Vagina (tissue), 2 donors: ENCODE results near the gene P4HTM. TPM values are rescaled to one million over a fixed set of nuclear protein-coding genes. Genes with fewer than 3 reads are reported as not detected.
A peak's percentile ranks its signal among the peaks of the same experiment; 100 is the strongest.

Experiments
- DNase-seq, 2 donors: peaks; one replicate each; pipeline ENCODE4 v3.0.0-alpha.2; 2017; ENCODE audit errors: extremely low spot score in 2 of 2
- H3K27ac ChIP-seq: fragments of 200-600 bp; sonication (generic); one replicate; pipeline ENCODE4 v1.5.1; 2019
- H3K27me3 ChIP-seq: fragments of 200-600 bp; sonication (generic); one replicate; pipeline ENCODE4 v1.5.1; 2019
- H3K36me3 ChIP-seq, 2 donors: fragments of 200-600 bp; sonication (generic); one replicate each; pipeline ENCODE4 v1.5.1; 2017 to 2019
- H3K4me1 ChIP-seq: fragments of 200-600 bp; sonication (generic); one replicate; pipeline ENCODE4 v1.5.1; 2019
- H3K4me3 ChIP-seq, 2 donors: fragments of 200-600 bp; sonication (generic); 1 replicate in 1 of 2; 2 replicates in 1 of 2; pipeline ENCODE4 v1.5.1; 2016 to 2019
- H3K9me3 ChIP-seq: fragments of 200-600 bp; sonication (generic); one replicate; pipeline ENCODE4 v1.5.1; 2019
- POLR2A ChIP-seq, 2 donors: fragments of 450-650 bp; IDR thresholded peaks; one replicate each; pipeline ENCODE4 v1.6.1; 2017; ENCODE audit warnings: antibody characterized with exemption in 2 of 2, mild to moderate bottlenecking in 2 of 2, moderate library complexity in 2 of 2
- POLR2AphosphoS5 ChIP-seq, 2 donors: sonication (generic); formaldehyde crosslinking; IDR thresholded peaks; one replicate each; pipeline ENCODE4 v1.9.0; 2017; ENCODE audit warnings: antibody characterized with exemption in 2 of 2, mild to moderate bottlenecking in 2 of 2, low read depth in 1 of 2; ENCODE audit not compliant: insufficient read depth in 1 of 2
- intact Hi-C: fragments of 100-400 bp; cut with DNase I; formaldehyde crosslinking; loops from one replicate; pipeline ENCODE4 v1.15.1; 2023
- total RNA-seq: library from RNA; depleted of rRNA; stranded (reverse); fragments of >200 nt; gene quantifications from one replicate; pipeline ENCODE4 v1.2.3, GENCODE V29; 2016
- TF ChIP-seq, protein P1 (sequence below), 3 experiments: fragments of 450-650 bp in 2 of 3; fragments of 200-600 bp in 1 of 3; sonication (generic) in 1 of 3; IDR thresholded peaks; one replicate each; pipeline ENCODE4 v1.5.1; 2017 to 2019; ENCODE audit warnings: antibody characterized with exemption in 3 of 3, mild to moderate bottlenecking in 2 of 3, moderate library complexity in 2 of 3

The P4HTM gene
- total RNA-seq, 1 donor from 2014 or later, result 43.5 TPM

GRCh38 chr3:49027634-49028033 is 37.6 kb downstream of the P4HTM start:
- Histone ChIP-seq H3K36me3 (peaks cover 0 to 43% of the 10 kb centered on the region in 2 donors), H3K9me3 (no peaks in the 10 kb centered on the region), H3K27me3 (no peaks in the 10 kb centered on the region), H3K27ac (peak overlapping the region; percentile 96), H3K4me1 (peaks cover 24% of the 10 kb centered on the region), H3K4me3 (no peak overlapping the region)
- intact Hi-C loops, result no loop called here
- DNase-seq, result no peak
- TF ChIP-seq POLR2A (IDR thresholded peaks at IDR 0.05) (no peak), POLR2AphosphoS5 (IDR thresholded peaks at IDR 0.05; ENCODE audit: insufficient read depth in 1 of 2, low read depth in 1 of 2) (no peak)
- TF ChIP-seq, protein P1, sequence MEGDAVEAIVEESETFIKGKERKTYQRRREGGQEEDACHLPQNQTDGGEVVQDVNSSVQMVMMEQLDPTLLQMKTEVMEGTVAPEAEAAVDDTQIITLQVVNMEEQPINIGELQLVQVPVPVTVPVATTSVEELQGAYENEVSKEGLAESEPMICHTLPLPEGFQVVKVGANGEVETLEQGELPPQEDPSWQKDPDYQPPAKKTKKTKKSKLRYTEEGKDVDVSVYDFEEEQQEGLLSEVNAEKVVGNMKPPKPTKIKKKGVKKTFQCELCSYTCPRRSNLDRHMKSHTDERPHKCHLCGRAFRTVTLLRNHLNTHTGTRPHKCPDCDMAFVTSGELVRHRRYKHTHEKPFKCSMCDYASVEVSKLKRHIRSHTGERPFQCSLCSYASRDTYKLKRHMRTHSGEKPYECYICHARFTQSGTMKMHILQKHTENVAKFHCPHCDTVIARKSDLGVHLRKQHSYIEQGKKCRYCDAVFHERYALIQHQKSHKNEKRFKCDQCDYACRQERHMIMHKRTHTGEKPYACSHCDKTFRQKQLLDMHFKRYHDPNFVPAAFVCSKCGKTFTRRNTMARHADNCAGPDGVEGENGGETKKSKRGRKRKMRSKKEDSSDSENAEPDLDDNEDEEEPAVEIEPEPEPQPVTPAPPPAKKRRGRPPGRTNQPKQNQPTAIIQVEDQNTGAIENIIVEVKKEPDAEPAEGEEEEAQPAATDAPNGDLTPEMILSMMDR (IDR thresholded peaks at IDR 0.05), result no peak

DNA sequence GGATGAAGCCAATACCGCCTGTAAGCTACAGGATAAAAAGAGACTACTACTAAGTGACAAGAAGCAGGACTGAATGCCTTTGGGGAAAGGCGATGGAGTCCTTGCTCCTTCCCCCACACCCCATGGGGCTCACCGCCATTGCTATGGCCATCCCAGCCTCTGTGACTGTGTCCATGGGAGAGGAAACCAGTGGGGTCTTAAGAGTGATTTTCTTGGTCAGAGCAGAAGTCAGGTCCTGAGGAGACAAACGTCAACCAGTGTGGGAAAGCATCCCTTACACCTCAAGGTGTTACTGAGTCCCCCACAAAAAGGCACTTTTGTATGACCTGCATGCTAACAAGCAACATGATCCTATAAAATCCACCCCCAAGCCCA is 38.2 kb downstream of the P4HTM start:
- Histone ChIP-seq H3K36me3 (peaks cover 0 to 49% of the 10 kb centered on the region in 2 donors), H3K27me3 (no peaks in the 10 kb centered on the region), H3K4me3 (peak overlapping the region; percentile 75 to 86), H3K4me1 (peaks cover 18% of the 10 kb centered on the region), H3K9me3 (no peaks in the 10 kb centered on the region), H3K27ac (peak overlapping the region; percentile 96)
- TF ChIP-seq, protein P1 (IDR thresholded peaks at IDR 0.05), result no peak
- no peak for TF ChIP-seq POLR2AphosphoS5 (IDR thresholded peaks at IDR 0.05; ENCODE audit: insufficient read depth in 1 of 2, low read depth in 1 of 2)
- TF ChIP-seq POLR2A (IDR thresholded peaks at IDR 0.05), result no peak
- intact Hi-C loops, result no loop called here
- no peak for DNase-seq

- Histone ChIP-seq H3K4me3 (peak within 1 kb of the TSS; percentile 75 to 86), H3K9me3 (no peaks in the 10 kb centered on the region), H3K27ac (peak within 1 kb of the TSS; percentile 96), H3K36me3 (peaks cover 0 to 45% of the 10 kb centered on the region in 2 donors), H3K4me1 (peaks cover 15% of the 10 kb centered on the region), H3K27me3 (no peaks in the 10 kb centered on the region)
- DNase-seq, result peak in 1 of 2 donors; percentile 93
- peak in 1 of 2 donors; percentile 90 for TF ChIP-seq POLR2A (IDR thresholded peaks at IDR 0.05)
- TF ChIP-seq, protein P1 (IDR thresholded peaks at IDR 0.05), result no peak
- TF ChIP-seq POLR2AphosphoS5 (IDR thresholded peaks at IDR 0.05; ENCODE audit: insufficient read depth in 1 of 2, low read depth in 1 of 2), result peak; percentile 99 to 100
- intact Hi-C loops, result no loop called here
These were observed 38.9 kb downstream of the P4HTM start, which contains the start of gene IMPDH2 for GRCh38 chr3:49028673-49029562. TSS of gene IMPDH2 (minus strand) at chr3:49029398. CDS start at chr3:49029350, 48 bp downstream.

DNA sequence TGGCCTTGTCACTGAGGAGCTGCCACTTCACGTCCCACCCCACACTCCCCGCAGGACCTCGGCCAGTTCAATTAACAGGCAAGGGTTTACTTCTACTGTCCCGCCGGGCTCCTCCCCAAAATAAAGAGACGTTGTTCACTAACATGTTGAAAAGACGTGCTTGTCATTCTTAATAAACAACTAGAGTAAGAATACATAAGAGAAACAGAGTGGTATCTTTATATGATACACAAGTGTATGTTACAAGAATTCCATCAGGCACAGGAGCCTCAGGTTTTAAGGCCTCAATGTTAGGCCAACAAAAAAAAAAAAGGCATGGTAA is 39.5 kb downstream of the P4HTM start:
- H3K4me3 ChIP-seq, result peak overlapping the region; percentile 75 to 86
- peaks cover 0 to 45% of the 10 kb centered on the region in 2 donors for H3K36me3 ChIP-seq
- H3K27ac ChIP-seq, result peak overlapping the region; percentile 96
- no peak for DNase-seq
- no peaks in the 10 kb centered on the region for H3K9me3 ChIP-seq
- TF ChIP-seq POLR2AphosphoS5 (IDR thresholded peaks at IDR 0.05; ENCODE audit: insufficient read depth in 1 of 2, low read depth in 1 of 2) (no peak), POLR2A (IDR thresholded peaks at IDR 0.05) (no peak)
- TF ChIP-seq, protein P1 (IDR thresholded peaks at IDR 0.05), result no peak
- intact Hi-C loops, result no loop called here
- no peaks in the 10 kb centered on the region for H3K27me3 ChIP-seq
- peaks cover 15% of the 10 kb centered on the region for H3K4me1 ChIP-seq

DNA sequence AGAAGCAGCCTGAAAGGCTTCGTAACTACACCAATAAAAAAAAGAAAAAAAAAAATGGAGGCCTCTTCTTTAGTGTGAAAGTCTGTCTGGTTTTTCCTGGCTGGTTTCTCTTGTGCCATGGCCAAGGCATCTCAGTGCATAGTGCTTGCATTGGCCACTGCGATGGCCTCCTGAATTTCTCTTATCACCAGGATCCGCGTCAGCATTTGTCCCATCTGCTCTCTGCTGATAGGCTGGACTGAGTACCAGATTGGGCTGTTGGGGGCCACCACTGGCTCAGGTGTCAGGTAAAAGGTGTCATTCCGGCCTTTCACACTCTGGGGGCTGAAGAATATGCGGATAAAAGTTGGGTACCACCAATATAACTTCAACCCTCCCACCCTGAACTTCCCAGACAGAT is 40.3 kb downstream of the P4HTM start:
- intact Hi-C loops, result no loop called here
- TF ChIP-seq, protein P1 (IDR thresholded peaks at IDR 0.05), result no peak
- no peak for TF ChIP-seq POLR2A (IDR thresholded peaks at IDR 0.05)
- TF ChIP-seq POLR2AphosphoS5 (IDR thresholded peaks at IDR 0.05; ENCODE audit: insufficient read depth in 1 of 2, low read depth in 1 of 2), result no peak
- Histone ChIP-seq H3K4me3 (no peak overlapping the region), H3K27me3 (no peaks in the 10 kb centered on the region), H3K36me3 (peaks cover 0 to 45% of the 10 kb centered on the region in 2 donors), H3K4me1 (peaks cover 15% of the 10 kb centered on the region), H3K9me3 (no peaks in the 10 kb centered on the region), H3K27ac (no peak overlapping the region)
- DNase-seq, result no peak
